Endothelial cell of umbilical vein (primary cell): Measurements from ENCODE around the gene ADCY5. TPM values are rescaled to one million over a fixed set of nuclear protein-coding genes. Genes with fewer than 3 reads are reported as not detected.

Source experiments
- BruUV-seq: library from RNA; stranded (reverse); fragments of 400-500 nt; replicated peaks from 2 replicates; lab custom pipeline; 2021; lab: Mats Ljungman, UMichigan
- CTCF ChIA-PET: fragments of 300-600, 350-600 bp; sonication (Branson Sonifier 250); formaldehyde crosslinking; loops from one replicate; lab custom pipeline; 2021; ENCODE audit warnings: antibody characterized with exemption, inconsistent platforms; lab: Charles Lee
- POLR2A ChIA-PET: fragments of 300-600, 350-600 bp; sonication (Branson Sonifier 250); formaldehyde crosslinking; loops from one replicate; lab custom pipeline; 2021; ENCODE audit warnings: antibody characterized with exemption, inconsistent platforms; lab: Charles Lee
- DNase-seq: peaks from one replicate; pipeline ENCODE4 v3.0.0-alpha.2; 2011; ENCODE audit warnings: low read depth, low spot score
- FAIRE-seq: peaks from 2 replicates; lab custom pipeline; 2011; peaks lifted over from hg19 to GRCh38; lab: Jason Lieb, UNC
- H2AFZ ChIP-seq: 2 replicates; pipeline ENCODE4 v1.6.0; 2012; ENCODE audit warnings: low read depth, low read length, control low read depth, inconsistent platforms
- H3K27ac ChIP-seq: 2 replicates; pipeline ENCODE4 v1.5.1; 2011; ENCODE audit warnings: low read depth, mild to moderate bottlenecking, control low read depth, low read length, moderate library complexity; ENCODE audit not compliant: insufficient read depth
- H3K27me3 ChIP-seq, 2 experiments: 2 replicates each; pipeline versions ENCODE4 v1.6.0 to v1.6.1; 2011; ENCODE audit warnings: low read length in 2 of 2, mixed read lengths in 1 of 2; ENCODE audit not compliant: control insufficient read depth in 2 of 2, insufficient read depth in 2 of 2
- H3K36me3 ChIP-seq, 2 experiments: 2 replicates in 1 of 2; 3 replicates in 1 of 2; pipeline ENCODE4 v1.5.1; 2011; ENCODE audit warnings: low read length in 2 of 2, mild to moderate bottlenecking in 1 of 2, moderate library complexity in 1 of 2; ENCODE audit not compliant: control insufficient read depth in 2 of 2, insufficient read depth in 2 of 2; ENCODE audit errors: extremely low read depth in 1 of 2
- H3K4me1 ChIP-seq: 3 replicates; pipeline ENCODE4 v1.5.1; 2011; ENCODE audit warnings: mild to moderate bottlenecking, low read length; ENCODE audit not compliant: control insufficient read depth, insufficient read depth; ENCODE audit errors: extremely low read depth
- H3K4me2 ChIP-seq: 2 replicates; pipeline ENCODE4 v1.6.1; 2011; ENCODE audit warnings: low read length, control low read depth, mixed read lengths; ENCODE audit not compliant: insufficient read depth
- H3K4me3 ChIP-seq, 3 experiments: fragments of 200-600 bp in 1 of 3; sonication (generic), shearing (Covaris generic) in 1 of 3; replicated peaks in 1 of 3; 2 replicates each; pipeline ENCODE4 v1.5.1; 2011 to 2016; ENCODE audit warnings: control low read depth in 3 of 3, low read length in 3 of 3, mild to moderate bottlenecking in 2 of 3, inconsistent platforms in 1 of 3, low read depth in 1 of 3, moderate library complexity in 1 of 3; ENCODE audit not compliant: insufficient read depth in 1 of 3
- H3K79me2 ChIP-seq: 2 replicates; pipeline ENCODE4 v1.6.0; 2012; ENCODE audit warnings: low read length, inconsistent platforms; ENCODE audit not compliant: control insufficient read depth, insufficient read depth
- H3K9ac ChIP-seq: replicated peaks from 2 replicates; pipeline ENCODE3; 2011; ENCODE audit warnings: low read length, control low read depth; ENCODE audit not compliant: insufficient read depth; ENCODE audit errors: extremely low read depth
- H3K9me1 ChIP-seq: replicated peaks from 3 replicates; pipeline ENCODE4 v1.6.0; 2011; ENCODE audit warnings: mild to moderate bottlenecking, low read length; ENCODE audit not compliant: control insufficient read depth, insufficient read depth; ENCODE audit errors: extremely low read depth
- H3K9me3 ChIP-seq: replicated peaks from 2 replicates; pipeline ENCODE4 v1.5.1; 2012; ENCODE audit warnings: low read length, inconsistent platforms; ENCODE audit not compliant: control insufficient read depth, insufficient read depth
- H4K20me1 ChIP-seq: replicated peaks from 2 replicates; pipeline ENCODE3; 2011; ENCODE audit warnings: mild to moderate bottlenecking, low read length; ENCODE audit not compliant: control insufficient read depth, insufficient read depth; ENCODE audit errors: extremely low read depth
- CTCF ChIP-seq, 2 donors: IDR thresholded peaks; 1 replicate in 1 of 2; 2 replicates in 1 of 2; pipeline ENCODE4 v1.5.1; 2011; ENCODE audit warnings: low read length in 2 of 2, mild to moderate bottlenecking in 2 of 2, moderate library complexity in 2 of 2, control low read depth in 1 of 2, inconsistent platforms in 1 of 2, low read depth in 1 of 2; ENCODE audit not compliant: insufficient read depth in 1 of 2; ENCODE audit errors: extremely low read depth in 1 of 2
- EZH2 ChIP-seq: IDR thresholded peaks from 2 replicates; pipeline ENCODE4 v1.6.1; 2012; ENCODE audit warnings: borderline replicate concordance, low read depth, mild to moderate bottlenecking, moderate library complexity, low read length, inconsistent platforms; ENCODE audit not compliant: severe bottlenecking
- FOS ChIP-seq: IDR thresholded peaks from 2 replicates; pipeline ENCODE4 v1.6.1; 2011; ENCODE audit warnings: mild to moderate bottlenecking, low read length, moderate library complexity, borderline replicate concordance; ENCODE audit not compliant: insufficient read depth
- GATA2 ChIP-seq: IDR thresholded peaks from 2 replicates; pipeline ENCODE4 v1.7.0; 2011; ENCODE audit warnings: low read depth, mild to moderate bottlenecking, moderate library complexity, mixed read lengths, low read length; ENCODE audit not compliant: insufficient read length, insufficient read depth
- JUN ChIP-seq: IDR thresholded peaks from 2 replicates; pipeline ENCODE4 v1.6.1; 2011; ENCODE audit warnings: borderline replicate concordance, low read depth; ENCODE audit not compliant: insufficient read length, insufficient read depth
- MYC ChIP-seq: IDR thresholded peaks from one replicate; pipeline ENCODE4 v1.6.1; 2011; ENCODE audit warnings: mild to moderate bottlenecking, low read depth, low read length
- POLR2A ChIP-seq: IDR thresholded peaks from 2 replicates; pipeline ENCODE4 v1.6.1; 2012; ENCODE audit warnings: low read depth, mild to moderate bottlenecking, control low read depth, low read length
- POLR2AphosphoS5 ChIP-seq: IDR thresholded peaks from 2 replicates; pipeline ENCODE4 v1.6.1; 2012; ENCODE audit warnings: low read depth, mild to moderate bottlenecking, control low read depth, low read length, moderate library complexity; ENCODE audit not compliant: insufficient read depth
- dilution Hi-C: fragments of 300-500 bp; cut with MboI; formaldehyde crosslinking; loops from one replicate; pipeline ENCODE4 v1.15.0; 2019; ENCODE audit warnings: low sequenced_read_pairs; ENCODE audit not compliant: extremely low pct_ligation_motif_present
- intact Hi-C: fragments of 100-400 bp; cut with micrococcal nuclease; formaldehyde crosslinking; loops from one replicate; pipeline ENCODE4 v1.10.0; 2022
- polyA plus RNA-seq, 4 experiments: library from polyadenylated mRNA; depleted of rRNA in 3 of 4; stranded (reverse) in 3 of 4; unstranded in 1 of 4; fragments of >200 nt; gene quantifications; 2 replicates each; pipeline versions ENCODE4 v1.2.1 to v1.2.3, GENCODE V29; 2011 to 2012; ENCODE audit warnings: missing spikeins in 1 of 4
- total RNA-seq: library from RNA; stranded (reverse); gene quantifications from 2 replicates; pipeline ENCODE4 v1.2.3, GENCODE V29; 2021
- TF ChIP-seq, protein P1 (sequence below): IDR thresholded peaks from 2 replicates; pipeline ENCODE4 v1.6.1; 2011; ENCODE audit not compliant: insufficient read depth, insufficient read length

The ADCY5 gene
- total and polyA plus RNA-seq, 2 donors (not counting 3 experiments of a cell fraction or from before 2014, with no cell fraction given) = 0.01 TPM; not detected in 1

- ChIA-PET CTCF (no interaction called here), POLR2A (no interaction called here)
- Histone ChIP-seq H3K9me1 (no peaks in the 10 kb centered on the region), H3K4me3 (no peak overlapping the region), H2AFZ (no peak overlapping the region), H3K36me3 (no peaks in the 10 kb centered on the region), H3K9ac (no peak overlapping the region), H3K4me2 (no peak overlapping the region), H3K27me3 (peaks cover 5 to 10% of the 10 kb centered on the region in 2 experiments), H3K9me3 (no peaks in the 10 kb centered on the region), H3K79me2 (no peaks in the 10 kb centered on the region), H3K4me1 (no peaks in the 10 kb centered on the region), H3K27ac (no peak overlapping the region), H4K20me1 (no peaks in the 10 kb centered on the region)
- FAIRE-seq (no peak), DNase-seq (no peak)
- dilution Hi-C loops (no loop called here), intact Hi-C loops (no loop called here)
- no TSS peak for BruUV-seq
- TF ChIP-seq, protein P1, sequence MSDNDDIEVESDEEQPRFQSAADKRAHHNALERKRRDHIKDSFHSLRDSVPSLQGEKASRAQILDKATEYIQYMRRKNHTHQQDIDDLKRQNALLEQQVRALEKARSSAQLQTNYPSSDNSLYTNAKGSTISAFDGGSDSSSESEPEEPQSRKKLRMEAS = no peak
- TF ChIP-seq EZH2 (no peak), MYC (no peak), GATA2 (no peak), POLR2A (no peak), CTCF (IDR thresholded peaks at IDR 0.05; ENCODE audit: extremely low read depth in 1 of 2, insufficient read depth in 1 of 2, low read depth in 1 of 2, low read length in 2 of 2) (no peak), POLR2AphosphoS5 (no peak), FOS (no peak), JUN (no peak)
These were observed 131.2 kb downstream of the ADCY5 start for GRCh38 chr3:123317716-123318115.
